MV-4-11 (cell line): ENCODE data around the gene EML1.
"Not testable (repeated sequence)": the region's sequence is repeated elsewhere in the genome, so short reads cannot be mapped to it uniquely, and the experiment has no call there.

Experiments used
- DNase-seq: peaks from one replicate; lab custom pipeline; 2025; lab: John Stamatoyannopoulos, UW

Gene EML1

GRCh38 chr14:99755629-99756603 is 37.3 kb upstream of the EML1 start:
- no peak for DNase-seq

GRCh38 chr14:99756796-99757195 is 36.4 kb upstream of the EML1 start:
- no peak for DNase-seq

GRCh38 chr14:99757331-99758070 is 35.7 kb upstream of the EML1 start:
- peak; percentile 15 for DNase-seq

- DNase-seq = no peak
Observed at GRCh38 chr14:99758121-99758821, 34.9 kb upstream of the EML1 start.

GRCh38 chr14:99758872-99759545 is 34.2 kb upstream of the EML1 start:
- DNase-seq = no peak

GRCh38 chr14:99759546-99759925 is 33.7 kb upstream of the EML1 start:
- no peak for DNase-seq

- DNase-seq = no peak
Observed at GRCh38 chr14:99760817-99761216, 32.4 kb upstream of the EML1 start.

- DNase-seq = not testable (repeated sequence)
Observed at GRCh38 chr14:99762911-99763310, 30.3 kb upstream of the EML1 start.

GRCh38 chr14:99763527-99764221 is 29.5 kb upstream of the EML1 start:
- no peak for DNase-seq

GRCh38 chr14:99764222-99764706 is 28.9 kb upstream of the EML1 start:
- DNase-seq = no peak

GRCh38 chr14:99768381-99768780 is 24.8 kb upstream of the EML1 start:
- DNase-seq = peak; percentile 56

GRCh38 chr14:99769123-99769522 is 24.1 kb upstream of the EML1 start:
- DNase-seq = no peak

- no peak for DNase-seq
Observed at GRCh38 chr14:99769799-99770198, 23.4 kb upstream of the EML1 start.

GRCh38 chr14:99772371-99773283 is 20.6 kb upstream of the EML1 start:
- DNase-seq = no peak

- DNase-seq = no peak
Observed at GRCh38 chr14:99773521-99774497, 19.4 kb upstream of the EML1 start.

GRCh38 chr14:99774556-99775307 is 18.5 kb upstream of the EML1 start:
- DNase-seq = peak; percentile 68

- DNase-seq = no peak
Observed at GRCh38 chr14:99775351-99775750, 17.9 kb upstream of the EML1 start.

GRCh38 chr14:99777951-99778350 is 15.3 kb upstream of the EML1 start:
- DNase-seq = no peak
